Heart right ventricle (tissue), 16 donors: ENCODE data around the gene RALA. TPM values are rescaled to one million over a fixed set of nuclear protein-coding genes. Genes with fewer than 3 reads are reported as not detected.

ENCODE experiments used
- ATAC-seq, 8 donors: fragments of 200-7000 bp; cut with Tn5 transposase; one replicate each; pipeline ENCODE4 v1.9.1; 2020; ENCODE audit warnings: mild to moderate bottlenecking in 8 of 8, moderate library complexity in 8 of 8, moderate number of reproducible peaks in 1 of 8
- DNase-seq, 2 donors: peaks; one replicate each; pipeline ENCODE4 v3.0.0-alpha.2; 2020
- H3K27ac ChIP-seq, 10 donors: fragments of 200-600 bp; sonication (generic) in 2 of 10; one replicate each; pipeline versions ENCODE4 v1.5.0 to v1.8.0; 2020 to 2022; ENCODE audit warnings: mild to moderate bottlenecking in 3 of 10
- H3K27me3 ChIP-seq, 7 donors: fragments of 200-600 bp; one replicate each; pipeline ENCODE4 v1.8.0; 2021 to 2022; ENCODE audit warnings: mild to moderate bottlenecking in 2 of 7
- H3K36me3 ChIP-seq, 9 donors: fragments of 200-600 bp; sonication (generic) in 1 of 9; one replicate each; pipeline versions ENCODE4 v1.5.0 to v1.8.0; 2020 to 2022; ENCODE audit warnings: mild to moderate bottlenecking in 2 of 9
- H3K4me1 ChIP-seq, 9 donors: fragments of 200-600 bp; sonication (generic) in 1 of 9; one replicate each; pipeline versions ENCODE4 v1.5.0 to v1.8.0; 2020 to 2022; ENCODE audit warnings: mild to moderate bottlenecking in 4 of 9
- H3K4me3 ChIP-seq, 10 donors: fragments of 200-600 bp; sonication (generic) in 2 of 10; one replicate each; pipeline versions ENCODE4 v1.5.0 to v1.8.0; 2020 to 2022; ENCODE audit warnings: mild to moderate bottlenecking in 7 of 10, moderate library complexity in 2 of 10
- H3K9me3 ChIP-seq, 11 donors: fragments of 200-600 bp in 10 of 11; sonication (generic) in 2 of 11; one replicate each; pipeline versions ENCODE4 v1.5.0 to v1.8.0; 2013 to 2022; ENCODE audit warnings: mild to moderate bottlenecking in 2 of 11, control low read depth in 1 of 11, moderate library complexity in 1 of 11
- CTCF ChIP-seq, 9 donors: fragments of 200-600 bp; sonication (generic) in 2 of 9; IDR thresholded peaks; one replicate each; pipeline versions ENCODE4 v1.5.0 to v1.8.0; 2021 to 2022; ENCODE audit warnings: antibody characterized with exemption in 9 of 9, mild to moderate bottlenecking in 5 of 9, moderate library complexity in 1 of 9
- WGBS, 2 donors: extraction: QIAGEN DNeasy Blood & Tissue Kit; methylation state at CpG; one replicate each; pipeline ENCODE4 v1.1.7; 2013; ENCODE audit warnings: inconsistent platforms in 1 of 2; 5-methylcytosine and 5-hydroxymethylcytosine counted together
- intact Hi-C, 10 donors: fragments of 100-400 bp; cut with DNase I; formaldehyde crosslinking; loops; one replicate each; pipeline versions ENCODE4 v1.11.1 to v1.14.2; 2022
- polyA plus RNA-seq, 2 donors: library from polyadenylated mRNA; stranded (reverse); fragments of 200-250 nt; gene quantifications; one replicate each; pipeline ENCODE4 v1.2.3, GENCODE V29; 2013
- total RNA-seq, 10 donors: library from RNA; stranded (reverse); fragmentation: NEBNext Ultra II Directional in 3 of 10; extraction: Animal tissue kit (Norgen Biotek cat#: 25700) in 3 of 10; gene quantifications; one replicate each; pipeline versions ENCODE4 v1.2.1 to v1.2.4, GENCODE V29; 2021 to 2023
- donor health status: Arrhythmogenic right ventricular cardiomyopathy.
- donor health status: ischemic (EF 13 %, LVEDD 7.1; RV severe dilation, severe dysfunction).
- donor health status: healthy with polysubstance abuse.
- donor health status: DM: no; HTN: yes; CAD: no.
- donor health status: DM: no; HTN: no; CAD: no.
- donor health status: ischemic (EF 25% LVEDD 6.9; RV normal size, moderate dysfunction).
- donor health status: ischemic (EF 25% LVEDD 5.7; RV mildly dilated, moderate dysfunction).
- donor health status: healthy.
- donor health status: DM: yes; HTN: yes; CAD: no.
- donor health status: Ischemic cardiomyopathy.
- donor health status: ischemic (EF 35%, LVEDD 5.7; RV mildly dilated, moderate dysfunction).
- donor health status: nonischemic (EF 11% LVEDD 7.7; RV severe dilation, severe dysfunction).
- donor health status: DM: yes; HTN: yes; CAD: no.
- donor health status: PGD.
- donor health status: ischemic (EF 29% LVEDD 5.4; RV normal size, mild dysfunction).
- donor health status: nonischemic (EF 23%, LVEDD 6.1; RV moderate dilation, normal function).

RALA gene
- total and polyA plus RNA-seq, 12 donors, result 15.2 to 32.7 (median 21.6) TPM

- intact Hi-C loops, result no loop called here
- DNase-seq (no peak), ATAC-seq (peak in 1 of 8 donors; percentile 10)
- Histone ChIP-seq H3K27ac (no peak overlapping the region), H3K36me3 (no peaks in the 10 kb centered on the region), H3K27me3 (no peaks in the 10 kb centered on the region), H3K9me3 (no peaks in the 10 kb centered on the region), H3K4me3 (no peak overlapping the region), H3K4me1 (peaks cover 0 to 15% (median 11%) of the 10 kb centered on the region in 9 donors)
- no peak for TF ChIP-seq CTCF (IDR thresholded peaks at IDR 0.05)
- WGBS, 2 donors, result 67 to 78% methylated on average over 15 to 17 of the region's 17 CpGs
Measured at GRCh38 chr7:39754326-39755120, 131.2 kb downstream of the RALA start.

GRCh38 chr7:39757604-39758003 is 134.2 kb downstream of the RALA start:
- no peak for DNase-seq
- 60 to 68% methylated on average over 4 of the region's 4 CpGs for WGBS, 2 donors
- peak overlapping the region in 6 of 10 donors; percentile 32 to 54 (median 38) for H3K27ac ChIP-seq
- peaks cover 0 to 15% (median 11%) of the 10 kb centered on the region in 9 donors for H3K4me1 ChIP-seq
- TF ChIP-seq CTCF (IDR thresholded peaks at IDR 0.05), result no peak
- H3K36me3 ChIP-seq, result no peaks in the 10 kb centered on the region
- intact Hi-C loops, result no loop called here
- no peaks in the 10 kb centered on the region for H3K9me3 ChIP-seq
- H3K27me3 ChIP-seq, result no peaks in the 10 kb centered on the region
- no peak overlapping the region for H3K4me3 ChIP-seq
- ATAC-seq, result no peak

Other genes with a start within 250 kb of the RALA start
- gene YAE1, start 57.2 kb upstream of the RALA start, total RNA-seq, result 10 to 100 TPM; 10.8 to 19.6 (median 15.0) TPM
- 10 to 100 TPM; 20.2 to 34.3 TPM for gene YAE1, start 57.2 kb upstream of the RALA start, polyA plus RNA-seq